DMS79 (cell line): Measurements from ENCODE around the gene PPP1R1B.

Experiments
- DNase-seq: peaks from one replicate; lab custom pipeline; 2025; lab: John Stamatoyannopoulos, UW

The PPP1R1B gene

GRCh38 chr17:39667945-39668924, 41.5 kb downstream of the PPP1R1B start, which contains the start of gene PNMT:
PNMT (plus strand) TSS chr17:39668453; CDS start chr17:39668476, 23 bp downstream.
- peak; percentile 27 for DNase-seq

DNA sequence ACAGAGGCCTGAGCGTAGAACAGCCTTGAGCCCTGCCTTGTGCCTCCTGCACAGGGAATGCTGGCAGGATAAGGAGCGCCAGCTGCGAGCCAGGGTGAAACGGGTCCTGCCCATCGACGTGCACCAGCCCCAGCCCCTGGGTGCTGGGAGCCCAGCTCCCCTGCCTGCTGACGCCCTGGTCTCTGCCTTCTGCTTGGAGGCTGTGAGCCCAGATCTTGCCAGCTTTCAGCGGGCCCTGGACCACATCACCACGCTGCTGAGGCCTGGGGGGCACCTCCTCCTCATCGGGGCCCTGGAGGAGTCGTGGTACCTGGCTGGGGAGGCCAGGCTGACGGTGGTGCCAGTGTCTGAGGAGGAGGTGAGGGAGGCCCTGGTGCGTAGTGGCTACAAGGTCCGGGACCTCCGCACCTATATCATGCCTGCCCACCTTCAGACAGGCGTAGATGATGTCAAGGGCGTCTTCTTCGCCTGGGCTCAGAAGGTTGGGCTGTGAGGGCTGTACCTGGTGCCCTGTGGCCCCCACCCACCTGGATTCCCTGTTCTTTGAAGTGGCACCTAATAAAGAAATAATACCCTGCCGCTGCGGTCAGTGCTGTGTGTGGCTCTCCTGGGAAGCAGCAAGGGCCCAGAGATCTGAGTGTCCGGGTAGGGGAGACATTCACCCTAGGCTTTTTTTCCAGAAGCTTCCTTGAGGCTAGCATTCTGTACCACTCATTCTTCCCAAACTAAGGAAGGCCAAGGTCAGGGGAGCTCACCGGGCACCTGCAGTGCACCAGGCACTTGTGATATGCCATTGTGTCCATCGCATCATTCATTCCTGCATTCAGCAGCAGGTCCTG, 43.4 kb downstream of the PPP1R1B start:
- no peak for DNase-seq

DNA sequence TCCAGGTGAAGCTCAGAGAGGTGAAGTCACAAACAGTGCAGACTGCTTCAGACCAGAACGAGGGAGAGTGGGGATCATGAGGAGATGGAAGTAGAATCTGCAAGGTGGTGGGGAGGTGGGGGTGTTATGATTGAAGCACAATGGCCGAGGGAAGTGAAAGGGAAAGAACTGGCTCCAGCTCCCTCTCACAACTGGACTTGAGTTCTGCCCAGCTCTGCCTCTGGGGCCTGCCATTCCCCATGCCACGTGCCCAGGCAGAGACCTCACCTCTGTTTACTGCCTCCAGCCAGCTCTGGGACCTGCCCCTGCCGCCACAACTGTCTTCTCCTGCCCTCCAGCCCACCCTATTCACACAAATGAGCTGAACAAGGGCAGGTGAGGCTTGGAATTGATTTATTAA, 44.0 kb downstream of the PPP1R1B start:
- no peak for DNase-seq

GRCh38 chr17:39671651-39672521, 45.1 kb downstream of the PPP1R1B start:
- DNase-seq = no peak

DNA sequence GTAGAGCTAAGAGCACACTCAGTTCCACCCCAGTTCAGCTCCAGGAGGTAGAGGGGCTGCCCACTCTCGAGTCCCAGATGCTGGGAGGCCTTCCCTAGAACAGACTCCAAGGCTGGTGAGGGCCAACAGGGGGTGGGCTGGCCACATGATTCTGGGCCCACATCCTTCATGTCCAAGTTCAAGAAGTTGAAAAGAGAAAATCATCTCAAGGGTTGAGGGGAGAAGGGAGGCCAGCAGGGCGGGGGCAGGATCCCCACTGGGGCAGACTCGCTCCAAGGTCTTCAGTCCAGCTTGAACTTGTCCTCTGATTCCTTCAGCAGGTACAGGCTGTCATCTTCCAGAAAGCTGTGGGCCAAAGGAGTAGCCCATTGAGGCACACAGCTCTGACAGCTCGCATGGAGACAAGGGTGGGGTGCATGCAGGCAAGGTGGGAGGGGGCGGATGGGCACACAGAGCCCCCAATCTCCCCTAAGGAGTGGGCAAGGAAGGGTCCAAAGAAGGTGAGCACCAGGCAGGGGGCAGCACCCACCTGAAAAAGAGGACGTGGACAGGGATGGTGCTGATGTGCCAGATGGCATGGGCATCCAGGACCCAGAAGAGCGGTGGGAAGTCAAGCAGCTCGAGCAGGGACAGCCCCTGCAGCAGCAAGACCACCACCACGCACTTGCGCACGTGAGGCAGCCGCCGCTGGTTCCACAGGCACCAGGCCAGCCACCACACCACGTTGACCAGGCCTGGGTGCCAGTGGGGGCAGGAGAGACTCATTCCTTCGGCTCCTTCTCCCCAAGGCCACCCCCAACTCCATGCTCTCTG, 46.0 kb downstream of the PPP1R1B start:
- DNase-seq = no peak

DNA sequence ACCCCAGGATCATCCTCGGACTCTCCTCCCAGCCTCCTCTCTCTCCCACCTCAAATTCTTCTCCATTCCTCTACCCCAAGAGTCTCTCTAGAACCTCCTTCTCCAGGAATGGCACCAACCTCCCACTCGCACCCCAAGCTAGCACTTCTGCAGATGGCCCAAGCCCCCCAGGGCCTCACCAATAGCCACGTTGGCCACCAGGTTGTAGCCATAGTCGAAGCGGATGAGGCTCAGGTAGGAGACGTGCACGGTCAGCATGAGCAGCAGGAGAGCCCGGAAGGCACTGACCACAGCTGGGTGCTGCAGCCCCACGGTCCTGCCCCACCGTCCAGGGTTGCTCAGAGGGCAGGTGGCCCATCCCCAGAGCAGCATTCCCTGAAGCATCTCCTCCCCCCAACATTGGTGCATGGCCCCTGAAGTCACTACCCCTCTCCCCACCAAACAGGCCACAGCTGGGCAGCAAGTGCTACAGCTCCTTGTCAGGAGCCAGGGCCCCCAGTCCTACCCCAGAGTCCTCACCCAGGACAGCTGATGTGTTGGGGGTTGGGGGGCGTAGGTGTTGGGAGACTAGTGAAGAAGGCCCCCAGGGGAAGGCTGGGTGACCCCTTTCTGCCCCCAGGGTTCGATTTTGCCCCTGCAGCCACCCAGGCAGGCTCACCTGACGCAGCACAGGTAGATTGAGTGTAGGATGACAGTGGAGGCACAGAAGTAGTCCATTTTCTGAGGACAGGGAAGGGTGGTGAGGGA, 46.8 kb downstream of the PPP1R1B start:
- DNase-seq = no peak

DNA sequence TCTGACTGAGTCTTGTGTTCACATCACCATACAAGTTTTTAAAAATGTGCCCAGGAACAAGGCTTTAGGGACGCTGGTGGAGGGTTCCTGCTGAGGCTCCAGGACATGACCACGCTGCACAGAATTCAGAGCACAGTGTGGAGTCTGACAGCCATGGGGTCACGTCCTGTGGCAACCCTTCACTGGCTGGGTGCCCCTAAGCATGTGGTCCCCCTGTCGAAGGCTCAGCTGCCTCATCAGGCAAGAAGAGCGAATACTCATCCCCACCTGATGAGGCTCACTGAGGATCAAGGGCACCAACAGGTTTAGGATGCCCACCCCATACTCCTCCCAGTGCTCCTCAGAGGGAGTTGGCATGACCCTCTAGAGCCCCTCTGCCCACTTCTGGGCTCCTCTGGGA, 47.4 kb downstream of the PPP1R1B start:
- DNase-seq = no peak

DNA sequence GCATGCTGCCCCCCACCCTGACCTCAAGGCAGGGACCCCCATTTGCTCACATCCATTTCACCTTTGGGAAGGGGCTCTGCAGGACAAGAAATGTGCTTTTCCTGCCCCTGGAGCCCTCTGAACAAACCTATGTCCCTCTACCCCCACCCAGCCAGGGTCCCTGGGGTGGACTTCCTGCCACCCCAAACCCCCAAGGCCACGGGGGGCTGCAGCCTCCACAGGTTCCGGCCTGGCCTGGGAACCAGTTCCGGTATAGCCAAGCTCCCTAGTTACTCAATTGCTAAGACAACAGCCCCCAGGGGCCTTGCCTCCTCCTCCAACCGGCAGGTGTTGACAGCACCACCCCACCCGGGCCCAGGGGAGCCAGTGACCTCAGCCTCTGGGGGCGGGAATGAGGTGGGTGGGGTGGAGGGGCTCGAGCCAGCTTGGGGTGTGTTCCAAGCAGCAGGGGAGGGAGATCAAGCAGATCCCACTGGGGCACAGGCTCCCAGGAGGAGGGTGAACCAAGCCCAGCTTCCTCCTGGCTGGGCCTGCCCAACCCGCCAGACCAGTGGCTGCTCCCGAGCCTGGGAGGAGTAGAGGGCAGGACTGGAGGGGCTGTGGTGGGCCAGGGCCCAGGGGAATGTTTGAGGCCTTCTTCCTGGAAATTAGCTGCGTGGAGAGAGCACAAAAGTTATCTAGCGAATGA, 48.1 kb downstream of the PPP1R1B start:
- no peak for DNase-seq

GRCh38 chr17:39675390-39676082, 48.8 kb downstream of the PPP1R1B start:
- no peak for DNase-seq

- peak; percentile 34 for DNase-seq
Observed at GRCh38 chr17:39676198-39676819, 49.6 kb downstream of the PPP1R1B start.

GRCh38 chr17:39677072-39677471, 50.3 kb downstream of the PPP1R1B start:
- DNase-seq = no peak

DNA sequence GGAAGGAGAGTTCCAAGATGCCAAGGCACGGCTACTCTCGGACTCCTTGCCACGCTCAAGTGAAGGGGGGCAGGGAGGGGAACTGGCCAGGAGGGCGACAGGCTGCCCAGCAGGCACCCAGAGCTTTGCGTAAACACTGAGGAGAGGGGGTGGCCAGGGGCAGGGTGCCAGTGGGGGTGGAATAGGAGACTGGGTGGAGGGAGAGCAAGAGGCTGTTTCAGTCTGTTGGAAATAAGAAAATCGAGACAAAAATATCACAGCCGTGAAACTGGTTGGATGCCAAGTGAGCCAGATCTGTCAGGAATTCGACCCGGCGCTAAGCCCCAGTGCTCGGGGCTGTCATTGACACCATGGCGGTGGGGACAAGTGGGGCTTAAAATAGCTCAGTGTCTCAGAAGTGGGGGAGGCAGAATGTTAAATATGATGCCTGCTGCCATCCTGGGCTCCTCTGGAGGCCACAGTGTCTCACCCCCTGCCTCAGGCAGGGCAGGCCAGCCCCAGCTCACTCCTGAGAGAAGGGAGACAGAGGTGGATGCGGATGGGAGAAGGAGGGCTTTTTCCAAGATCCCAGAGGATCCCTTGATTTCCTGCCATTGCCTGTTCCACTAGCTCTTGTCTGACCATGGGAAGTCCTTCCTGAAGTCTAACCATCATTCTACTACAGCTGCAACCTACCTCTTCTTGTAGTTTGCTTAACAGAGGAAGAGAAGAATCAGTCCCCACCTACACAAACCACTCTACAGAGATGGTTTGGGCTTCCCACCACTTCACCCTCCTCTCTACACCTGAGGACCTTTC, 51.0 kb downstream of the PPP1R1B start:
- peak; percentile 18 for DNase-seq

DNA sequence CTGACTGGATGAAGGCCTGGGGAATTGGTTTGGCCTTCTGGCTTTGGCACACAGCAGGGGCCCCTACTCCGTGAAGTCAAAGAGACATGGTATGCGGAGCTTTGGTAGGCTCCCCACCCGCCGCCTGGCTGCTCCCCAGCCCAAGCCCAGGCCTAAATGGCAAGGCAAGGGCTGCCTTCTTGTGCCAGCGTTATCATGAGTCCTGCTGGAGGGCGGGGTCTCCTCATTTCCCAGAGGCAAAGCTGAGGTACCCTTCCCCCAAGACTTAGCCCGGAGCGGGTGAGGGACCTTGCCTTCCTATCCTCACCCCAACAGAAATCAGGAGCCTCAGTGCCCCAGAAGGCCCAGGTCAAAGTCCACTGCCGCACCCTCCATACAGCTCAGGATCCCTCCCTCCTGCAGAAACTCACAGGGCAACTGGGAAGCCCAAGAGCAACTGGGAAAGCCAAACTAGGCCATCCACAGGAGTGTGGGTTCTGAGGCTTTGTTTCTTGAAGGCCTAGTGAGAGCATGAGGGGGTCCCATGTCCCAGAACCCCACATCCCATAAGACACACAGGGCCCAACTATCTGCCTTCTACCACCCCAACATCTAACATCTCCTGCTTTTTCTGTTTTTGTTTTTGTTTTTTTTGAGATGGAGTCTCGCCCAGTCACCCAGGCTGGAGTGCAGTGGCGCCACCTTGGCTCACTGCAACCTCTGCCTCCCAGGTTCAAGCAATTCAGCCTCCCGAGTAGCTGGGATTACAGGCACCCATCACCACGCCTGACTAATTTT, 51.8 kb downstream of the PPP1R1B start:
- DNase-seq = no peak

DNA sequence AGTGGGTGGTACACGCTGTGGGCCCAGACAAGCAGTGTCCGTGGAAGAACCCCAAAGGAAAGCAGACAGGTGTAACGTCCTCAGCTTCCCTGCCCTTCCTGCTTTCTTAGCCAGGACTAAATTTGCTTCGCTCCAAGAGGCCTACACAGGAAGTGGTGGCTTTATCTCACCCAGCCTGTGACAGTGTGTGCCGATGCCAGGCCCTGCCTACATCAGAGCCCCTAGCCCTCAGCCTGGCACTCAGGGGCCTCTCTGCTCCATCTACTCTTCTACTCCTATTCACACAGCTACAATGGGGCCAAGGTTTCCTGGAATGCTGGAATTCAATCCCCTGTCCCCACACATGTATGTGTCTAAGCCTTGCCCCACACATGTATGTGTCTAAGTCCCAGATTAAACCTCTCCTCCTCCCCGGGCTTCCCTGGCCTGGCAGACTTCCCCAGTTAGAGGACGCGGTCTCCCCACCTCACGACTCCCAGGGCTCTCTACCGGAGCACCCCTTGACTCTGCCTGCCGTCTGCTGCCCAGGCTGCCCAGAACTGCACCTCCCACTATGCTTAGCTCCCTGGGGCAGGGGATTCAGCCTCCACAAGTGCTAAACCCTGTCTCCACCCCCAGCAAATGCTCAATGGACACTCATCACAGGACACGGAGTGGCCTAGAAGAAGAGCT, 52.9 kb downstream of the PPP1R1B start:
- no peak for DNase-seq

- DNase-seq = no peak
Observed at GRCh38 chr17:39683295-39683939, 56.7 kb downstream of the PPP1R1B start.
